ENCODE data around the gene RSRC2. TPM values are rescaled to one million over a fixed set of nuclear protein-coding genes. Genes with fewer than 3 reads are reported as not detected.

RSRC2 gene
- total RNA-seq, 1 experiment from 2014 or later: 64.9 TPM

- Histone ChIP-seq H2BK12ac (ENCODE audit: insufficient read length, low read depth, low read length) (no peak overlapping the region), H3K56ac (ENCODE audit: insufficient read length, low read depth, low read length) (no peak overlapping the region), H2BK5ac (ENCODE audit: insufficient read length, low read length) (no peak overlapping the region), H2BK120ac (ENCODE audit: low read depth, low read length, poor library complexity, severe bottlenecking) (no peak overlapping the region), H3K4me1 (ENCODE audit: insufficient read depth, low read length) (no peaks in the 10 kb centered on the region), H2AFZ (ENCODE audit: low read length) (no peak overlapping the region), H3K79me2 (ENCODE audit: insufficient read depth, low read length) (no peaks in the 10 kb centered on the region), H2BK15ac (ENCODE audit: low read depth, low read length) (no peak overlapping the region), H3T11ph (ENCODE audit: low read length) (no peak overlapping the region), H2BK20ac (ENCODE audit: low read depth, low read length, poor library complexity, severe bottlenecking) (no peak overlapping the region), H3K14ac (ENCODE audit: insufficient read depth, low read length) (no peak overlapping the region), H3K9me3 (ENCODE audit: control insufficient read depth, low read depth, low read length) (no peaks in the 10 kb centered on the region), H3K4me2 (ENCODE audit: insufficient read depth, insufficient read length, low read length) (no peak overlapping the region), H4K8ac (replicated peaks; ENCODE audit: insufficient read length, low read depth, low read length) (no peak overlapping the region), H3K27ac (ENCODE audit: insufficient read length, low read depth, low read length) (no peak overlapping the region), H3K23me2 (ENCODE audit: insufficient read length, low read depth, low read length, poor library complexity, severe bottlenecking) (no peaks in the 10 kb centered on the region), H3K18ac (ENCODE audit: insufficient read length, low read depth, low read length) (no peak overlapping the region), H4K5ac (ENCODE audit: insufficient read length, low read depth, low read length) (no peak overlapping the region), H3K79me1 (ENCODE audit: insufficient read depth, low read depth, low read length, poor library complexity, severe bottlenecking) (no peaks in the 10 kb centered on the region), H2AK5ac (ENCODE audit: insufficient read length, low read length) (no peak overlapping the region), H3K23ac (ENCODE audit: insufficient read length, low read depth, low read length) (no peak overlapping the region), H4K91ac (ENCODE audit: insufficient read length, low read depth, low read length) (no peak overlapping the region), H3K4ac (ENCODE audit: low read depth, low read length) (no peak overlapping the region), H3K27me3 (ENCODE audit: insufficient read depth, low read length) (no peaks in the 10 kb centered on the region), H4K20me1 (ENCODE audit: control insufficient read depth, insufficient read depth, insufficient read length) (no peaks in the 10 kb centered on the region), H3K9ac (ENCODE audit: extremely low read depth, insufficient read length, low read length) (no peak overlapping the region)
- no peak for DNase-seq
- Mint-ChIP-seq H3K27ac (peak overlapping the region in 1 of 3 experiments; percentile 2; a peak in 1 of 7 replicates), H3K27me3 (ENCODE audit: low read depth) (no peaks in the 10 kb centered on the region; the same call in 1 of the 2 replicates), H3K9me3 (no peaks in the 10 kb centered on the region), H3K4me3 (no peak overlapping the region), H3K4me1 (no peaks in the 10 kb centered on the region), H3K36me3 (ENCODE audit: insufficient read depth in 1 of 3, low read depth in 3 of 3) (peaks cover 75 to 96% (median 92%) of the 10 kb centered on the region in 3 experiments)
- WGBS (ENCODE audit: extremely low coverage, insufficient read length, low lambda C conversion rate): no CpG with 5 or more reads among the region's 2 CpGs
- TF ChIP-seq, protein P1, sequence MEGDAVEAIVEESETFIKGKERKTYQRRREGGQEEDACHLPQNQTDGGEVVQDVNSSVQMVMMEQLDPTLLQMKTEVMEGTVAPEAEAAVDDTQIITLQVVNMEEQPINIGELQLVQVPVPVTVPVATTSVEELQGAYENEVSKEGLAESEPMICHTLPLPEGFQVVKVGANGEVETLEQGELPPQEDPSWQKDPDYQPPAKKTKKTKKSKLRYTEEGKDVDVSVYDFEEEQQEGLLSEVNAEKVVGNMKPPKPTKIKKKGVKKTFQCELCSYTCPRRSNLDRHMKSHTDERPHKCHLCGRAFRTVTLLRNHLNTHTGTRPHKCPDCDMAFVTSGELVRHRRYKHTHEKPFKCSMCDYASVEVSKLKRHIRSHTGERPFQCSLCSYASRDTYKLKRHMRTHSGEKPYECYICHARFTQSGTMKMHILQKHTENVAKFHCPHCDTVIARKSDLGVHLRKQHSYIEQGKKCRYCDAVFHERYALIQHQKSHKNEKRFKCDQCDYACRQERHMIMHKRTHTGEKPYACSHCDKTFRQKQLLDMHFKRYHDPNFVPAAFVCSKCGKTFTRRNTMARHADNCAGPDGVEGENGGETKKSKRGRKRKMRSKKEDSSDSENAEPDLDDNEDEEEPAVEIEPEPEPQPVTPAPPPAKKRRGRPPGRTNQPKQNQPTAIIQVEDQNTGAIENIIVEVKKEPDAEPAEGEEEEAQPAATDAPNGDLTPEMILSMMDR (conservative IDR thresholded peaks at IDR 0.05): no peak
Measured at GRCh38 chr12:122515275-122515674, 11.5 kb downstream of the RSRC2 start.
